Measurements from ENCODE around the gene ATAD1. TPM values are rescaled to one million over a fixed set of nuclear protein-coding genes. Genes with fewer than 3 reads are reported as not detected.

Gene ATAD1
- total and polyA plus RNA-seq, 2 of the 8 experiments (the other 6 are each of a cell fraction or from before 2014, with no cell fraction given): 8.9 to 35.3 TPM

GRCh38 chr10:87837445-87837844 lies 19.4 kb upstream of the ATAD1 start (continued):
- TF ChIP-seq SP4 (IDR thresholded peaks at IDR 0.05; ENCODE audit: low read length) (no peak), CTBP2 (IDR thresholded peaks at IDR 0.05; ENCODE audit: borderline replicate concordance, insufficient read depth, insufficient read length, low read length) (no peak), NRF1 (IDR thresholded peaks at IDR 0.05; ENCODE audit: low read depth, low read length) (no peak), SP1 (IDR thresholded peaks at IDR 0.05; ENCODE audit: low read depth, low read length) (no peak), SIN3A (conservative IDR thresholded peaks at IDR 0.05 in 1 of 2, IDR thresholded peaks at IDR 0.05 in 1 of 2; ENCODE audit: low read depth in 1 of 2, low read length in 2 of 2) (no peak)

Data from H1 (cell line).